NCI-H774 (cell line): Measurements from ENCODE around the gene MCF2L2.
"Not testable (repeated sequence)": the region's sequence is repeated elsewhere in the genome, so short reads cannot be mapped to it uniquely, and the experiment has no call there.

Experiments
- DNase-seq: peaks from one replicate; lab custom pipeline; 2025; lab: John Stamatoyannopoulos, UW

The MCF2L2 gene

GRCh38 chr3:183203670-183204069 is 224.7 kb downstream of the MCF2L2 start:
- no peak for DNase-seq

GRCh38 chr3:183202004-183202722 is 226.3 kb downstream of the MCF2L2 start:
- no peak for DNase-seq

GRCh38 chr3:183198939-183199338 is 229.5 kb downstream of the MCF2L2 start:
- DNase-seq: no peak

- no peak for DNase-seq
These were observed 230.7 kb downstream of the MCF2L2 start for GRCh38 chr3:183197734-183198133.

GRCh38 chr3:183195266-183195665 is 233.2 kb downstream of the MCF2L2 start:
- no peak for DNase-seq

GRCh38 chr3:183193762-183194689 is 234.4 kb downstream of the MCF2L2 start:
- peak; percentile 82 for DNase-seq

GRCh38 chr3:183192650-183193300 is 235.6 kb downstream of the MCF2L2 start:
- no peak for DNase-seq

- no peak for DNase-seq
These were observed 238.8 kb downstream of the MCF2L2 start for GRCh38 chr3:183189641-183190040.

- DNase-seq: no peak
These were observed 239.4 kb downstream of the MCF2L2 start for GRCh38 chr3:183188895-183189462.

- DNase-seq: no peak
These were observed 242.7 kb downstream of the MCF2L2 start for GRCh38 chr3:183185696-183186095.

GRCh38 chr3:183182732-183183610 is 245.4 kb downstream of the MCF2L2 start:
- no peak for DNase-seq

- no peak for DNase-seq
These were observed 246.3 kb downstream of the MCF2L2 start for GRCh38 chr3:183182073-183182472.

- no peak for DNase-seq
These were observed 246.8 kb downstream of the MCF2L2 start for GRCh38 chr3:183181606-183182005.

- no peak for DNase-seq
These were observed 247.6 kb downstream of the MCF2L2 start for GRCh38 chr3:183180784-183181295.

- no peak for DNase-seq
These were observed 248.2 kb downstream of the MCF2L2 start for GRCh38 chr3:183180110-183180783.

- DNase-seq: not testable (repeated sequence)
These were observed 248.9 kb downstream of the MCF2L2 start for GRCh38 chr3:183179550-183179908.

GRCh38 chr3:183178833-183179549 is 249.4 kb downstream of the MCF2L2 start:
- no peak for DNase-seq

GRCh38 chr3:183178512-183178832 is 249.9 kb downstream of the MCF2L2 start:
- no peak for DNase-seq

GRCh38 chr3:183172051-183172639 is 256.3 kb downstream of the MCF2L2 start:
- no peak for DNase-seq

- not testable (repeated sequence) for DNase-seq
These were observed 260.4 kb downstream of the MCF2L2 start for GRCh38 chr3:183167975-183168374.
